BE2C (cell line): ENCODE data around the gene CASP8AP2.
"Not testable (repeated sequence)": the region's sequence is repeated elsewhere in the genome, so short reads cannot be mapped to it uniquely, and the experiment has no call there.

Experiments
- DNase-seq: peaks from one replicate; pipeline ENCODE4 v3.0.0-alpha.2; 2020
- H3K27me3 ChIP-seq: fragments of 250-450 bp; sonication (Bioruptor Pico); 2 replicates; pipeline ENCODE4 v1.5.1; 2020; ENCODE audit warnings: mild to moderate bottlenecking
- H3K36me3 ChIP-seq: fragments of 250-450 bp; sonication (Bioruptor Pico); 2 replicates; pipeline ENCODE4 v1.5.1; 2020; ENCODE audit warnings: mild to moderate bottlenecking
- H3K4me1 ChIP-seq: fragments of 250-450 bp; sonication (Bioruptor Pico); 2 replicates; pipeline ENCODE4 v1.5.1; 2020
- H3K4me3 ChIP-seq: 2 replicates; pipeline ENCODE4 v1.5.1; 2011; ENCODE audit warnings: low read depth, low read length
- H3K9me3 ChIP-seq: fragments of 250-450 bp; sonication (Bioruptor Pico); 2 replicates; pipeline ENCODE4 v1.5.1; 2020
- CTCF ChIP-seq: IDR thresholded peaks from 2 replicates; pipeline ENCODE4 v1.5.1; 2012; ENCODE audit warnings: mild to moderate bottlenecking, low read depth, low read length

The CASP8AP2 gene

GRCh38 chr6:89894169-89894568 lies 64.5 kb downstream of the CASP8AP2 start, which contains the start of gene GJA10:
Gene GJA10, plus strand, starts transcription at chr6:89894469. Its CDS starts 0 bp downstream, at chr6:89894469.
- no peak for TF ChIP-seq CTCF
- no peak for DNase-seq
- no peaks in the 10 kb centered on the region for H3K27me3 ChIP-seq
- H3K4me3 ChIP-seq: no peak within 1 kb of the TSS
- no peaks in the 10 kb centered on the region for H3K36me3 ChIP-seq
- no peaks in the 10 kb centered on the region for H3K9me3 ChIP-seq
- H3K4me1 ChIP-seq: no peaks in the 10 kb centered on the region

- DNase-seq: peak; percentile 54
- TF ChIP-seq CTCF: no peak
- no peaks in the 10 kb centered on the region for H3K27me3 ChIP-seq
- no peak overlapping the region for H3K4me3 ChIP-seq
- no peaks in the 10 kb centered on the region for H3K36me3 ChIP-seq
- no peaks in the 10 kb centered on the region for H3K9me3 ChIP-seq
- no peaks in the 10 kb centered on the region for H3K4me1 ChIP-seq
Observed at GRCh38 chr6:89895276-89895874, 65.7 kb downstream of the CASP8AP2 start.

GRCh38 chr6:89910001-89910901 lies 80.6 kb downstream of the CASP8AP2 start:
- not testable (repeated sequence) for H3K9me3 ChIP-seq, H3K36me3 ChIP-seq, H3K4me3 ChIP-seq

GRCh38 chr6:89910902-89911240 lies 81.2 kb downstream of the CASP8AP2 start:
- H3K9me3 ChIP-seq: no peaks in the 10 kb centered on the region
- H3K4me1 ChIP-seq: no peaks in the 10 kb centered on the region
- no peak for TF ChIP-seq CTCF
- H3K27me3 ChIP-seq: no peaks in the 10 kb centered on the region
- no peaks in the 10 kb centered on the region for H3K36me3 ChIP-seq
- DNase-seq: no peak
- no peak overlapping the region for H3K4me3 ChIP-seq

More at GRCh38 chr6:89910001-89910901, 80.6 kb downstream of the CASP8AP2 start:
- not testable (repeated sequence) for DNase-seq, H3K4me1 ChIP-seq, H3K27me3 ChIP-seq

- Histone ChIP-seq H3K36me3 (no peaks in the 10 kb centered on the region), H3K27me3 (no peaks in the 10 kb centered on the region), H3K4me1 (no peaks in the 10 kb centered on the region), H3K9me3 (no peaks in the 10 kb centered on the region), H3K4me3 (no peak overlapping the region)
- no peak for DNase-seq
- no peak for TF ChIP-seq CTCF
Observed at GRCh38 chr6:89916136-89916920, 86.6 kb downstream of the CASP8AP2 start.

GRCh38 chr6:89917216-89917615 lies 87.5 kb downstream of the CASP8AP2 start:
- Histone ChIP-seq H3K9me3 (no peaks in the 10 kb centered on the region), H3K27me3 (no peaks in the 10 kb centered on the region), H3K36me3 (no peaks in the 10 kb centered on the region), H3K4me3 (no peak overlapping the region), H3K4me1 (no peaks in the 10 kb centered on the region)
- DNase-seq: no peak
- no peak for TF ChIP-seq CTCF
